Activated naive CD8-positive, alpha-beta T cell treated with anti-CD3 and anti-CD28 coated beads, Interleukin-2, amount 50 U/mL, for 16 hours (primary cell): ENCODE measurements around the gene SUGT1.

Experiments
- DNase-seq: peaks from one replicate; pipeline ENCODE4 v3.0.0-alpha.2; 2020; ENCODE audit warnings: low read depth, low spot score

SUGT1 gene

DNA sequence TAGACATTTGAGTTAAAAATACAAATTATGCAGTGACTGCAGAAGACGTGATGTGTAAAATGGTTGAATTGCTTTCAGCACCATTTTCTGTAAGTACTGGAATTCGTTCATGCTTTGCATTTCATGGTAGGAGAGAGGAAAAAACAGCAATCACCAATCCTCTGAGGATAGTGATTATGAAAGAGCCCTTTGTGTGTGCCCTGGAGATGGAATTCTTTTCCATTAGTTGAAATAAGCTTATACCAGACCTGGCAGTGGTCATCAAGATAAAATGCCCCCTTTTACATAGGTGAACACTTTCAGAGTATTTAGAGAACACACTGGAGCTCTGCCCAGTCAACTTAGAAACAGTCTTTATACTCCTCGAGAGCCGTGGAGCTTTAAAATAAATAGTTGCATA is 85.3 kb downstream of the SUGT1 start:
- DNase-seq, result no peak

DNA sequence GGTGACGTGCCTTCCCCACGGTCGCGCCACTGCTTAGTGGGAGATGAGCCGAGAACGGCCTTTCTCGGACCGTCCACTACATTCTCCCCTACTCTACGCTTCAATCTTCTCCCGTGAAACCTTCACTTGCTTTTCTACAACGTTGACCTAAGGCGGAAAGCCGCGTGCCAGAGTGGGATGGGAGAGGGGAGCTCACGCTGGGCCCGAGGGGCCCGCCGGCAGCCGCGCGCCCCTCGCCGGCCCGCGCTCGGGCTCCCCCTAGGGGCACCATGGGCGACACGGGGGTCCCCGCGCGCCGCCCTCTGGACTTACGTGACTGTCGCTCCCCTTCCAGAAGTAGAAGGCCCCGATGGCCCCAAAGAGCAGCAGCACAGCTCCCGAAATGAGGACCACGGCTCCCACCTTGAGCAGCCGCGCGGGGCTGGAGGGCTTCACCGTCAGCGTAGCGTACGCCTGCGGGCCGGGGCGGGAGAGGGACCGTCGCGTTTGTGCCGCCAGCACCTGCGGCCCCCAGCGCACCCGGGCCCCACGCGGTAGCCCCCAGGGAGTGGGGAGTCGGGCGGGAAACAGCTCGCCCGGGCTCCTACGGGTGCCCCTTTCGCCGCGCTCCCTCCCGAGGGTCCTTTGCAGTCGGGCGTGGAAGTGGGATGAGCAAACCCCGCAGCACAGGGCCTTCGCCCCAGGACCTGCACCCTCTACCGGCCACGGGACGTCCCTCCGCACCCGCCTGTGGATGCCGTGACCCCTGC is 86.3 kb downstream of the SUGT1 start:
- no peak for DNase-seq

DNA sequence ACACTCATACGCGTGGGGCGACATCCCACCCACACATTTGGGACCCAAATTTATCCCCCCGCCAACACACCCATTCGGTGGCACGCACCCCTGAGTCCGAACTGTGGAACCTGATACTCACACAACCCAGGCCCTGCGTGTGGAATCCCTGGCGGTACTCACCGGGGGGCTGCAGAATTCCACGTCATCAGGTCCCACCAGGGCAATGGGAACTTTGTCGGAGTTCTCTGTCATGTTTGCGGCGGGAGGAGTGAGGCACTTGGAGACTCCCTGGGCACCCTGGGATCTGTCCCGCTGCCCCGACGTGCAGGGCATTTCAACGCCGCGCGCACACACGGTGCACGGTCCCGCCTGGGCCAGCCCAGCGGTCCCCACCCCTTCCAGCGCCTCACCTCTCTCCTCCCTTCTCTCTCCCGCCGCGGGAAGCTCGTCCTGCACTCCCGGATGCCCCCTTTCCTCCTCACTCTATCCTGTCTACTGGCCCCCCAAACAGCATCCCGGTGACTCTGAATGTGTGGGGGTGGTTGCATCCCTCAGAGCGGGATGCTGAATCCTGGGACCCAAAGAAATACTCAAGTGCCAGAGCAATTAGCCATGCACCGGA is 86.9 kb downstream of the SUGT1 start, which contains the start of gene CNMD:
CNMD (minus strand) TSS at position 353 of the 604 bp plus-strand sequence; CDS start at position 234, 119 bp downstream.
- DNase-seq, result no peak

DNA sequence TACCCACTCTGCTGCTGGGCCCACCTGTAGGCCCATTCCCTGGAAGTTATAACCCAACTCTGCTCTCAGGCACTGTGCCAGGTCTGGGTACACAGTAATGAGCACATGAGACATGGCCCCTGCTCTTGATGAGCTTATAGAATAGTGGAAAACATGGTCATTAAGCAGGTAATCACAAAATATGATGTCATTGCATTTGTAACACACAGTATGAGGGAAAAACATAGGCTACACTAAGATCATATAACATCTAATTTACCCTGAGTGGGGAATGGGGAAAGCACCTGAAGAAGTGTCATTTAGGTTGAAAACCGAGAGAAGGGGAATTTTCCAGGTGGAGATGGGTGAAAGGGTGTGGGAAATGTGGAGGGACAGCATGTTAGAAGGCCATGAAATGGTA is 90.9 kb downstream of the SUGT1 start:
- DNase-seq, result no peak

DNA sequence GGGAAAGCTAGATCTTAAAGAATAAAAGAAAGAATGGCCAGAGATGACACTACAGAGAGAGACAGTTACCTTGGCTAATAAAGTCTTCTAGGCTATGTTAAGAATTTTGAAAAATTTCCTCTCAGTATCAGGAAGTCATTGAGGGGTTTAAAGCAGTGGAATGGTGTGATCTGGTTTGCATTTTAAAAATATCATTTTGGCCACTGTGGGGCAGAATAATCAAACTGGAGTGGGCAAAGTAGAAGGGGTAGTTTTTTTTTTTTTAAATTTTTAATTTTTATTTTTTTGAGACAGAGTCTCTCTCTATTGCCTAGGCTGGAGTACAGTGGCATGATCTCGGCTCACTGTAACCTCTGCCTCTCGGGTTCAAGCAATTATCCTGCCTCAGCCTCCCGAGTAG is 91.4 kb downstream of the SUGT1 start:
- DNase-seq, result no peak

DNA sequence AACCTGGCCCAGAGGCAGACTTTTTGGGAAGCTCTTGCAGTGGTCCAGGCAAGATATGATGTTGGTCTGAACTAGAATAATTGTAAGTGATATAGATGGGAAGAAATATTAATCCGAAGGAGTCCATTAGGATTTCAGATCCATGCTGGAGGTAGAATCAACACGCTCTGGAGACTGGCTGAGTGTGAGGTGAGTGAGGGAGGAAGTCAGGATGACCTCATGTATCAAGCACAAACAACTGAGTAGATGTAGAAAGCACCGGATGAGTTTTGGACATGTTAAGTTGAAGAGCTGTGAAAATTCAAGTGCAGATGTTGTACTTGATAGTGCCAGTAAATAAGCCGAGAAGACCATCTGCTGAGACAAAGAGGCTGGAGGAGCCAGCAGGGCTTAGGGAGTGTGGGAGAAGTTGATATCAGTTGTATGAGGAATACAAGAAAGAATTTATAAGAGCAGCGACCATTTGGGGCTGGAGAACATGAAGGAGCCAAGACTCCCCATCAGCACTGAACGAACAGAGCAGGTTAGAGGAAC is 92.3 kb downstream of the SUGT1 start:
- DNase-seq, result no peak

DNA sequence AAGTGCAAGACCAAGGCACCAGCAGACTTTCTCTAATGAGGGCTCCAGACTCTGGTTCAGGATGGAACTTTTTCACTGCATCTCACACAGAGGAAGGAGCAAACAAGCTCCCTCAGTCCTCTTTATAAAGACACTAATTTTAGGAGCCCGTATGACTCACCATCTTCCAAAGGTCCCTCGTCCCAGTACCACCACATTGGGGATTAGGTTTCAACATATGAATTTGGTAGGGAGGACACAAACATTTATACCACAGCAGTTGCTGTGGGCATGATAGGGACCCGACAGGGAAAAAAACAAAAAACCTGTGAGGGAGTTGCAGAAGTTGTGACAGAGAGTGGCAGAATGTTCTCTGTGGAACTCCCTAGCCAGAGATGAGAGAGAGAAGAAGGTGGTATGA is 93.5 kb downstream of the SUGT1 start:
- no peak for DNase-seq

DNA sequence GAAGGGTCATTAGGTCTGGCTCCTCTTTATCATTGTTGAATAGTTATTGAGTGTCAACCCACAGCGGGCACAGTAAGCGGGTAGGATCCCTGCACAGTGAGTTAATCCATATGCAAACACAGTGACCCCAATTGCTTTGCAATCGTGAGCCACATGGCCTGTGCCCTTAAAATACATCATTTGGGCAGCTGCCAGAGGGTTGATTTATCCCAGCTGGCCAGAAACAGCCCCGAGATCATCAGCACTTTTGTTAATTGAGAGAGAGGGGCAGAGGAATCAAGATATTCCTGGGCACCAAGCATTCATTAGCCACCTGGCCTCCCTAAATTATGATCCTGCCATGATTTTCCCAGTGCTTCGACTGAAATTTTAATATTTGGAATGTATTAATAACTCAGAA is 96.8 kb downstream of the SUGT1 start:
- no peak for DNase-seq
